ENCODE measurements around the gene MTMR2.

DNA sequence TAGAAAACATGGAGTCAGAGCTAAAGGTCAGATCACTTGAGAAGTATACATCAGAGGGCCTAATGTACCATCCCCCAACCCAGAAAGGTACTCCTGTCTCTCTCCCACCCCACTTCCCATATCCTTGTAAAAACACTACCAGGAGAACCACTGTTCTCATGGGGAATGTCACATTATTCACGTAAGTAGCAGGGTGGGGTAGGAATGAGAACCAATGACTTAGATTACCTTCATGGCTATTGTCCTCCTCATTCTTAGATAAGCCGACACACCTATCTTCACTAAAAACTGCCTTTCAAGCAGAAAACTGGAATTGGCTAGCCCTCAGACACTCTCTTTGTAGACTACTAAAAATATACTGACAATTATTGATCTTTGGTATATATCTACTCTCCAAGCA is 70.0 kb downstream of the MTMR2 start:
- no peak for TF ChIP-seq GATA2 (IDR thresholded peaks at IDR 0.05; ENCODE audit: low read depth, low read length)
- TF ChIP-seq GATA3 (IDR thresholded peaks at IDR 0.05; ENCODE audit: low read depth, low read length), result no peak
